ENCODE measurements around the gene PARD3. TPM values are rescaled to one million over a fixed set of nuclear protein-coding genes. Genes with fewer than 3 reads are reported as not detected.
"Not testable (repeated sequence)": the region's sequence is repeated elsewhere in the genome, so short reads cannot be mapped to it uniquely, and the experiment has no call there.

PARD3 gene
- total RNA-seq, 1 donor from 2014 or later: 37.2 TPM

GRCh38 chr10:34397324-34397723, 417.8 kb downstream of the PARD3 start:
- DNase-seq (ENCODE audit: extremely low spot score, unreplicated experiment): no peak
- Mint-ChIP-seq H3K36me3 (ENCODE audit: unreplicated experiment) (peaks cover 10% of the 10 kb centered on the region), H3K27me3 (ENCODE audit: unreplicated experiment) (no peaks in the 10 kb centered on the region), H3K27ac (ENCODE audit: unreplicated experiment) (peak overlapping the region; percentile 59), H3K4me3 (ENCODE audit: unreplicated experiment) (no peak overlapping the region), H3K4me1 (ENCODE audit: unreplicated experiment) (peaks cover 11% of the 10 kb centered on the region), H3K9me3 (ENCODE audit: unreplicated experiment) (no peaks in the 10 kb centered on the region)
- TF ChIP-seq, protein P1, sequence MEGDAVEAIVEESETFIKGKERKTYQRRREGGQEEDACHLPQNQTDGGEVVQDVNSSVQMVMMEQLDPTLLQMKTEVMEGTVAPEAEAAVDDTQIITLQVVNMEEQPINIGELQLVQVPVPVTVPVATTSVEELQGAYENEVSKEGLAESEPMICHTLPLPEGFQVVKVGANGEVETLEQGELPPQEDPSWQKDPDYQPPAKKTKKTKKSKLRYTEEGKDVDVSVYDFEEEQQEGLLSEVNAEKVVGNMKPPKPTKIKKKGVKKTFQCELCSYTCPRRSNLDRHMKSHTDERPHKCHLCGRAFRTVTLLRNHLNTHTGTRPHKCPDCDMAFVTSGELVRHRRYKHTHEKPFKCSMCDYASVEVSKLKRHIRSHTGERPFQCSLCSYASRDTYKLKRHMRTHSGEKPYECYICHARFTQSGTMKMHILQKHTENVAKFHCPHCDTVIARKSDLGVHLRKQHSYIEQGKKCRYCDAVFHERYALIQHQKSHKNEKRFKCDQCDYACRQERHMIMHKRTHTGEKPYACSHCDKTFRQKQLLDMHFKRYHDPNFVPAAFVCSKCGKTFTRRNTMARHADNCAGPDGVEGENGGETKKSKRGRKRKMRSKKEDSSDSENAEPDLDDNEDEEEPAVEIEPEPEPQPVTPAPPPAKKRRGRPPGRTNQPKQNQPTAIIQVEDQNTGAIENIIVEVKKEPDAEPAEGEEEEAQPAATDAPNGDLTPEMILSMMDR (IDR thresholded peaks at IDR 0.05): no peak

DNA sequence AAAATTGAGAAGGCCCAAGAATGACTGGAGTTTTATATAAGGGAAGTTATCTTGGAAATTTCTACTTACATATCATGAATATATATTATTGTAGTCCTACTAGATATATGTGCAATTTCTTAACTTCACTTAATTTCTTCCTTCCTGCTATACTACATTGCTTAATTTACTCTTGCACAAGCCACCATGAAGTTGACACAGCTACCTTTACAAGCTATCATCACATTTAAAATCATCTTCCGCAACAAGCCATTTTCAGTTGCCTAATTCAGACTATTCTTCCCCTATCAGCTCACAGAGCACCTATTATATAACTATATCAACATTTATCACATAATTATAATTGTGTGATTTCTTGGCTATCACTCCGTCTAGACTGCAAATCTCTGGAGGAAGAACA, 418.4 kb downstream of the PARD3 start:
- Mint-ChIP-seq H3K4me3 (ENCODE audit: unreplicated experiment) (no peak overlapping the region), H3K4me1 (ENCODE audit: unreplicated experiment) (peaks cover 11% of the 10 kb centered on the region)
- TF ChIP-seq, protein P1 (IDR thresholded peaks at IDR 0.05): no peak

DNA sequence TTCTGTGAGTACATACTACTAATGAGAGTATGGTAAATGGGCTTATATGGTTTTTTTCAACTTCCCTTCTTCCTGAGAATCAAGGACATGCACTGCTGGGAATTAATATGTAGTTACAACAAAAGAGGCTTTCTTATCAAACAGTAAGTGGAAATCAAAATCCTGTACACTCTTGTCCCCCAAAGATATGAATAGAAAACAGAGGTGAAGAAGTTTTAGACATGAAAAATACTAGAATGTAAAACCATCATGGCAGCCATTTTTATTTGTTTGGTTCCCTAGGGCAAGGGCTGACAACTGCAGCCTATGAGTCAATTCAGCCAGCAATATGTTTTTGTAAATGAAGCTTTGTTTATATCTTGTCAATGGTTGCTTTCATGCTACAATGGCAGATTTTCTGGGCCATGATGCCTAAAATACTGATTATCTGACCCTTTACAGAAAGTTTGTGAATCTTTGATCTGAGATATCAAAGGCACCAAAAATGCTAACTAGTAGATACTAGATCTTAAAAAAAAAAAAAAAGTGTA, 422.4 kb downstream of the PARD3 start:
- DNase-seq (ENCODE audit: extremely low spot score, unreplicated experiment): no peak
- Mint-ChIP-seq H3K27me3 (ENCODE audit: unreplicated experiment) (no peaks in the 10 kb centered on the region), H3K4me1 (ENCODE audit: unreplicated experiment) (peaks cover 31% of the 10 kb centered on the region), H3K27ac (ENCODE audit: unreplicated experiment) (no peak overlapping the region), H3K4me3 (ENCODE audit: unreplicated experiment) (no peak overlapping the region), H3K9me3 (ENCODE audit: unreplicated experiment) (no peaks in the 10 kb centered on the region), H3K36me3 (ENCODE audit: unreplicated experiment) (peaks cover 4% of the 10 kb centered on the region)
- TF ChIP-seq, protein P1 (IDR thresholded peaks at IDR 0.05): no peak

More for the DNA sequence above, 418.4 kb downstream of the PARD3 start:
- DNase-seq (ENCODE audit: extremely low spot score, unreplicated experiment): no peak
- H3K36me3 Mint-ChIP-seq (ENCODE audit: unreplicated experiment): peaks cover 10% of the 10 kb centered on the region
- H3K9me3 Mint-ChIP-seq (ENCODE audit: unreplicated experiment): no peaks in the 10 kb centered on the region
- peak overlapping the region; percentile 59 for H3K27ac Mint-ChIP-seq (ENCODE audit: unreplicated experiment)
- no peaks in the 10 kb centered on the region for H3K27me3 Mint-ChIP-seq (ENCODE audit: unreplicated experiment)

GRCh38 chr10:34391168-34391567, 423.9 kb downstream of the PARD3 start:
- H3K4me1 Mint-ChIP-seq (ENCODE audit: unreplicated experiment): peaks cover 23% of the 10 kb centered on the region
- not testable (repeated sequence) for DNase-seq (ENCODE audit: extremely low spot score, unreplicated experiment); H3K4me3 Mint-ChIP-seq (ENCODE audit: unreplicated experiment); H3K9me3 Mint-ChIP-seq (ENCODE audit: unreplicated experiment); H3K36me3 Mint-ChIP-seq (ENCODE audit: unreplicated experiment); H3K27ac Mint-ChIP-seq (ENCODE audit: unreplicated experiment); H3K27me3 Mint-ChIP-seq (ENCODE audit: unreplicated experiment)
- TF ChIP-seq, protein P1 (IDR thresholded peaks at IDR 0.05): peak; percentile 44

DNA sequence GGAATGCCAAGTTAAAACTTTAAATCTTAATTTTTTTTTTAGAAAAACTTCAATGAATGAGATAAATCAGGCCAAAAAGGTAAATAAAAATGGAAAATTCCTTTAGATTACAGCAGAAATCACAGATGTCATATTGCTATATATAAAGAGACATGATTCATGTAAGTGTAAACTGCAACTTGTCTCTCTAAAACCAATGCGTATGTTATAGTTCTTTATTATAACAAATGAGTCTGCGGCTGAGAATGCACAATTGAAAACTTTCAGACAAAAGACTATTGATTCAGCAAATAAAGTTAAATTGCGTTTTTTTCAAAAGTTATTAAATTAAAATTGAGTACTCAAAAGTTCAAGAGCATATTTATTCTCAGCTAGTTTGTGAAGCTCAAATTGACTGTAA, 425.3 kb downstream of the PARD3 start:
- Mint-ChIP-seq H3K9me3 (ENCODE audit: unreplicated experiment) (no peaks in the 10 kb centered on the region), H3K27me3 (ENCODE audit: unreplicated experiment) (no peaks in the 10 kb centered on the region), H3K4me3 (ENCODE audit: unreplicated experiment) (no peak overlapping the region), H3K36me3 (ENCODE audit: unreplicated experiment) (peaks cover 4% of the 10 kb centered on the region), H3K27ac (ENCODE audit: unreplicated experiment) (peak overlapping the region; percentile 69), H3K4me1 (ENCODE audit: unreplicated experiment) (peaks cover 23% of the 10 kb centered on the region)
- TF ChIP-seq, protein P1 (IDR thresholded peaks at IDR 0.05): no peak
- DNase-seq (ENCODE audit: extremely low spot score, unreplicated experiment): no peak
